OCI-LY1 (cell line): Measurements from ENCODE around the gene KDM6B.

ENCODE experiments used
- H2AFZ ChIP-seq: fragments of 200-600 bp; sonication (generic), shearing (Covaris generic); 2 replicates; pipeline ENCODE4 v1.6.0; 2014; ENCODE audit warnings: antibody characterized with exemption, mild to moderate bottlenecking, low read length
- H3F3A ChIP-seq: fragments of 200-600 bp; sonication (generic), shearing (Covaris generic); 2 replicates; pipeline ENCODE4 v1.6.0; 2014; ENCODE audit warnings: mild to moderate bottlenecking, antibody characterized with exemption, low read length, moderate library complexity; ENCODE audit not compliant: insufficient read depth
- H3K27ac ChIP-seq: fragments of 200-600 bp; sonication (generic); 2 replicates; pipeline ENCODE4 v1.5.1; 2014; ENCODE audit warnings: low read length, mixed run types, mild to moderate bottlenecking, low read depth; ENCODE audit not compliant: poor library complexity, severe bottlenecking
- H3K27me3 ChIP-seq: fragments of 200-600 bp; sonication (generic); 2 replicates; pipeline ENCODE4 v1.6.0; 2014; ENCODE audit warnings: antibody characterized with exemption, mild to moderate bottlenecking, low read length, moderate library complexity; ENCODE audit not compliant: insufficient read depth
- H3K36me3 ChIP-seq: fragments of 200-600 bp; sonication (generic); 2 replicates; pipeline ENCODE4 v1.6.1; 2014; ENCODE audit warnings: mild to moderate bottlenecking, antibody characterized with exemption, low read length, moderate library complexity, mixed read lengths; ENCODE audit not compliant: insufficient read depth
- H3K4me1 ChIP-seq: fragments of 200-600 bp; sonication (generic); 2 replicates; pipeline ENCODE4 v1.5.1; 2014; ENCODE audit warnings: mild to moderate bottlenecking, low read length, moderate library complexity; ENCODE audit not compliant: insufficient read depth, severe bottlenecking
- H3K4me2 ChIP-seq: fragments of 200-600 bp; sonication (generic), shearing (Covaris generic); 2 replicates; pipeline ENCODE4 v1.6.1; 2014; ENCODE audit warnings: low read length
- H3K4me3 ChIP-seq: fragments of 200-600 bp; sonication (generic); 2 replicates; pipeline ENCODE4 v1.5.1; 2014; ENCODE audit warnings: low read length, low read depth, mild to moderate bottlenecking, mixed read lengths; ENCODE audit not compliant: poor library complexity, severe bottlenecking
- H3K79me2 ChIP-seq: fragments of 200-600 bp; shearing (Covaris generic); 2 replicates; pipeline ENCODE4 v1.6.1; 2016; ENCODE audit warnings: mixed run types, low read length, mixed read lengths; ENCODE audit not compliant: insufficient read depth
- H3K9ac ChIP-seq: fragments of 200-600 bp; sonication (generic), shearing (Covaris generic); 2 replicates; pipeline ENCODE4 v1.6.1; 2014; ENCODE audit warnings: mild to moderate bottlenecking, low read length, mixed read lengths
- H3K9me2 ChIP-seq: fragments of 200-600 bp; sonication (generic), shearing (Covaris generic); 2 replicates; pipeline ENCODE4 v1.6.1; 2014; ENCODE audit warnings: low read depth, mild to moderate bottlenecking, low read length, mixed read lengths
- H3K9me3 ChIP-seq: fragments of 200-600 bp; shearing (Covaris generic); 2 replicates; pipeline ENCODE4 v1.6.1; 2014; ENCODE audit warnings: low read length, mixed read lengths
- H4K20me1 ChIP-seq: fragments of 200-600 bp; sonication (generic), shearing (Covaris generic); 2 replicates; pipeline ENCODE4 v1.6.0; 2016; ENCODE audit warnings: mild to moderate bottlenecking, low read length; ENCODE audit not compliant: insufficient read depth
- EZH2 ChIP-seq: fragments of 200-600 bp; sonication (generic), shearing (Covaris generic); IDR thresholded peaks from 2 replicates; pipeline ENCODE4 v1.8.0; 2017; ENCODE audit warnings: borderline replicate concordance, mixed run types, mild to moderate bottlenecking, antibody characterized with exemption, low read length, moderate library complexity, mixed read lengths
- TF ChIP-seq, protein P1 (sequence below): fragments of 200-600 bp; sonication (generic), shearing (Covaris generic); IDR thresholded peaks from 2 replicates; pipeline ENCODE4 v1.5.1; 2017; ENCODE audit warnings: mild to moderate bottlenecking, antibody characterized with exemption, low read length, moderate library complexity, mixed read lengths

Gene KDM6B

DNA sequence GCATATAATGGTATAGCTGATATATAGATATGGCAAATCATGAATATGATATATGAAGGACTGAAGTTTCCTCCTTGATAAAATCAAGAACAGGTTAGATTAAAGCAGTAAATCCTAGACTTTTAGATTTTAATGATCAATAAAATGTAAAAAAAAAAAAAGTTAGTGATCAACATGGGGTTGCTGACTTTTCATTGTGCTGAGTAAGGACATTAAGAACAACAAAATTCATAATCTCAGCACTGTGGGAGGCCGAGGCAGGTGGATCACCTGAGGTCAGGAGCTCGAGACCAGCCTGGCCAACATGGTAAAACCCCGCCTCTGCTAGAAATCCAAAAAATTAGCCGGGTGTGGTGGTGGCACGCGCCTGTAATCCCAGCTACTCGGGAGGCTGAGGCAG lies 44.2 kb downstream of the KDM6B start:
- Histone ChIP-seq H2AFZ (no peak overlapping the region), H3K9me3 (no peaks in the 10 kb centered on the region), H3K9me2 (no peaks in the 10 kb centered on the region), H3K27me3 (no peaks in the 10 kb centered on the region), H4K20me1 (no peaks in the 10 kb centered on the region), H3K36me3 (peaks cover 57% of the 10 kb centered on the region), H3K4me2 (no peak overlapping the region), H3K9ac (no peak overlapping the region), H3K27ac (no peak overlapping the region), H3F3A (peaks cover 12% of the 10 kb centered on the region; the same call in 1 of the 2 replicates), H3K4me3 (no peak overlapping the region), H3K4me1 (peaks cover 36% of the 10 kb centered on the region), H3K79me2 (no peaks in the 10 kb centered on the region)
- TF ChIP-seq EZH2, result no peak
- TF ChIP-seq, protein P1, sequence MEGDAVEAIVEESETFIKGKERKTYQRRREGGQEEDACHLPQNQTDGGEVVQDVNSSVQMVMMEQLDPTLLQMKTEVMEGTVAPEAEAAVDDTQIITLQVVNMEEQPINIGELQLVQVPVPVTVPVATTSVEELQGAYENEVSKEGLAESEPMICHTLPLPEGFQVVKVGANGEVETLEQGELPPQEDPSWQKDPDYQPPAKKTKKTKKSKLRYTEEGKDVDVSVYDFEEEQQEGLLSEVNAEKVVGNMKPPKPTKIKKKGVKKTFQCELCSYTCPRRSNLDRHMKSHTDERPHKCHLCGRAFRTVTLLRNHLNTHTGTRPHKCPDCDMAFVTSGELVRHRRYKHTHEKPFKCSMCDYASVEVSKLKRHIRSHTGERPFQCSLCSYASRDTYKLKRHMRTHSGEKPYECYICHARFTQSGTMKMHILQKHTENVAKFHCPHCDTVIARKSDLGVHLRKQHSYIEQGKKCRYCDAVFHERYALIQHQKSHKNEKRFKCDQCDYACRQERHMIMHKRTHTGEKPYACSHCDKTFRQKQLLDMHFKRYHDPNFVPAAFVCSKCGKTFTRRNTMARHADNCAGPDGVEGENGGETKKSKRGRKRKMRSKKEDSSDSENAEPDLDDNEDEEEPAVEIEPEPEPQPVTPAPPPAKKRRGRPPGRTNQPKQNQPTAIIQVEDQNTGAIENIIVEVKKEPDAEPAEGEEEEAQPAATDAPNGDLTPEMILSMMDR, result no peak

DNA sequence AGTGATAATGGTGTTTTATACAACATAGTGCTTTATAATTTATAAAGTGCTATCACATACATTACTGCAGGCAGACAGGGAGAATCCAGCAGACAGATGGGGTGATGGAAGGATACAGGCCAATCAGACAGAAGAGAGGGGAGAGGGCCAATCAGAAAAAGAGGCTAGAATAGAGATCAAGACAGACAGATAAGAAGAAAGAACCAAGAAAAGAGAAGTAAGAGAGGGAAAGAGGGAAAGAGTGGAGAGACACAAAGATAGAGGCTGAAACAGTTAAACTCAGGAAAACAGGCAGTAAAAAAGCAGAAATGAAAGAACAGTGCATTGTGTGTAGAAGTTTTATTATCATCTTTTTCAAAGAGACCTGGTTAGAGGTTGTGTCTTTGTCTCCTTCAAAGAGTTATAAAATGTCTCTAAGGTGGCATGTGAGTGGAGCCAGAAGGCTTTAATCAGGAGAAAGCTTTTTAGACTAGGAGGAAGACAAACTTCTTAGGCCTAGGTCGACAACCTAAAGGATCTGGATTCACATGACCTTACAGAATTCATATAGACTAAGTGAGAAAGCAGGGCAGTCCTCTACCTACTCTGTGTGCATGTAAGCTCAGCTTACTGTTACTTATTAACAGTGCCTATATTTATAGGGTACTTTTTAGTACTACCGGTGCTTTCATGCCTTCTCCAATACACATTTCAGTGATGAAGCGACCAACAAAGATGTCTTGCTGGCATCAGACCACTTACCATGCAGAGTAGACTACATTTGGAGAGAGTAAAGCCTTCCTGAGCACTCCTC lies 46.3 kb downstream of the KDM6B start:
- Histone ChIP-seq H3K27ac (peak overlapping the region; percentile 97), H3K79me2 (no peaks in the 10 kb centered on the region)
- TF ChIP-seq EZH2, result no peak
- TF ChIP-seq, protein P1, result no peak

DNA sequence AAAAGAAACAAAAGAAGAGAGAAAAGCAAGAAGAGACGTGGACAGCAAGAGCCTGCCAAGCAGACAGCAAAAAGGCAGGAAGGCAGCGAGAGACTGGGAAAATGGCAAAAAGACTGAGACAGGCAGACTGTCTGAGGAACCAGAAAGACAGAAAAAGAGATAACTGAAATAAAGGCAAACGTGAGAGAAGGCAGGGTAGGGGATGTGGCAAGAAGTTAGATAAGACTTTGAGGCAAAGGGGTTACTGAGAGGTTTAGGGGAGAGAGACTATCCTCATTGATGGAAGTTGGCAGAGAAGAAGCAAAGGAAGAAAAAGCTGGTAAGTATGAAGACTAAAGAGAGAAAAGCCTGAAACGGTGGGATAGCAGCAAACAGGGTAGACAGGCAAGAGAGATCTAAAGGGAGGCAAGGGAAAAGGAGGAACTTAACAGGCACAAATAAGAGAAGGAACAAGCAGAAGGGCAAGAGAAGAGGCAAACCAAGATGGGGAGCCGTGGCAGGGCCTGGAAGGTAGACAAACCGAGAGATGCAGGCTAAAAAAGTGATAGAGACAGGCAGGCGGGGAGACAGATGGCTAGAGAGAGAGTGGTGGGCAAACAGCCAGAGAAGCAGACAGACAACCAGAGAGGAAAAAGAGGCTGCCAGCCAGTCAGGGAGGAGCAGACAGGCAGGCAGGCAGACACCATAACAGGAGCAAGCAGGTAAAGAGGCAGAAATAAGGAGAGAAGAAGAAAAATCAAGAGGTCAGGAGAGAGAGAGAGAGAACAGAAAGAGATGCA lies 47.4 kb downstream of the KDM6B start:
- peaks cover 29% of the 10 kb centered on the region for H3K36me3 ChIP-seq
- H3K4me1 ChIP-seq, result peaks cover 46% of the 10 kb centered on the region
- no peaks in the 10 kb centered on the region for H3K9me2 ChIP-seq
- peak overlapping the region; percentile 97 for H3K27ac ChIP-seq
- H2AFZ ChIP-seq, result no peak overlapping the region
- H3K4me3 ChIP-seq, result peak overlapping the region; percentile 60
- H3K79me2 ChIP-seq, result peaks cover 10% of the 10 kb centered on the region
- TF ChIP-seq, protein P1, result no peak
- TF ChIP-seq EZH2, result no peak
- no peaks in the 10 kb centered on the region for H4K20me1 ChIP-seq
- H3F3A ChIP-seq, result peaks cover 12% of the 10 kb centered on the region; the same call in 1 of the 2 replicates
- no peaks in the 10 kb centered on the region for H3K27me3 ChIP-seq
- H3K4me2 ChIP-seq, result peak overlapping the region; percentile 85
- H3K9ac ChIP-seq, result peak overlapping the region; percentile 81
- H3K9me3 ChIP-seq, result no peaks in the 10 kb centered on the region

More for the DNA sequence above, 46.3 kb downstream of the KDM6B start:
- H2AFZ ChIP-seq, result no peak overlapping the region
- H3K9me2 ChIP-seq, result no peaks in the 10 kb centered on the region
- H3K4me2 ChIP-seq, result peak overlapping the region; percentile 85
- peaks cover 12% of the 10 kb centered on the region; the same call in 1 of the 2 replicates for H3F3A ChIP-seq
- H3K36me3 ChIP-seq, result peaks cover 41% of the 10 kb centered on the region
- H3K27me3 ChIP-seq, result no peaks in the 10 kb centered on the region
- H3K9me3 ChIP-seq, result no peaks in the 10 kb centered on the region
- H4K20me1 ChIP-seq, result no peaks in the 10 kb centered on the region
- H3K4me1 ChIP-seq, result peaks cover 46% of the 10 kb centered on the region
- peak overlapping the region; percentile 60 for H3K4me3 ChIP-seq
- peak overlapping the region; percentile 81 for H3K9ac ChIP-seq
